Fibroblast of pulmonary artery (primary cell): ENCODE data around the gene LPP.

ENCODE experiments used
- DNase-seq: peaks from one replicate; pipeline ENCODE4 v3.0.0-alpha.2; 2010; ENCODE audit warnings: low read depth
- H3K4me3 ChIP-seq: replicated peaks from 2 replicates; pipeline ENCODE4 v1.5.1; 2011; ENCODE audit warnings: low read depth, mild to moderate bottlenecking, control low read depth, low read length, moderate library complexity
- TF ChIP-seq, protein P1 (sequence below): IDR thresholded peaks from 2 replicates; pipeline ENCODE4 v1.5.1; 2011; ENCODE audit warnings: mild to moderate bottlenecking, control low read depth, low read length, inconsistent platforms; ENCODE audit errors: missing control alignments

Gene LPP

DNA sequence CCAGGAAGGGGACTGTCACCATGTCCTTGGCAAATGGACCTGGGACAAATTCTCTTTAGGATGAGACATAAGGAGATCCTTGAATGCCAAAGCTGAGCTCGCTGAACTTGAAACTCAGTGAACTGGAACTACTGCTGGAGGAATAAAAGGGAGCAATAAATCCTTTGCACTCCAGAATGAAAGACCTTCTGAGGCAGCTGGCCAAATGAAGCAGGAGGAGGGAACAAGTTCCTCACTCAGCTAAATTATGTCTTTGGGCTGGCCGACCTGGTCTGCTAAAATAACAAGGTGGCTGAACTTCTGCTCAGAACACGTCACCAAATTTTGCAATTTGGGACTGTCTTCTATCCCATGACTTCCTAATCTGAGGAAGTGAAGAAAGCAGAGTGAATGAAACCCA lies 314.7 kb downstream of the LPP start:
- peak; percentile 49 for DNase-seq
- TF ChIP-seq, protein P1, sequence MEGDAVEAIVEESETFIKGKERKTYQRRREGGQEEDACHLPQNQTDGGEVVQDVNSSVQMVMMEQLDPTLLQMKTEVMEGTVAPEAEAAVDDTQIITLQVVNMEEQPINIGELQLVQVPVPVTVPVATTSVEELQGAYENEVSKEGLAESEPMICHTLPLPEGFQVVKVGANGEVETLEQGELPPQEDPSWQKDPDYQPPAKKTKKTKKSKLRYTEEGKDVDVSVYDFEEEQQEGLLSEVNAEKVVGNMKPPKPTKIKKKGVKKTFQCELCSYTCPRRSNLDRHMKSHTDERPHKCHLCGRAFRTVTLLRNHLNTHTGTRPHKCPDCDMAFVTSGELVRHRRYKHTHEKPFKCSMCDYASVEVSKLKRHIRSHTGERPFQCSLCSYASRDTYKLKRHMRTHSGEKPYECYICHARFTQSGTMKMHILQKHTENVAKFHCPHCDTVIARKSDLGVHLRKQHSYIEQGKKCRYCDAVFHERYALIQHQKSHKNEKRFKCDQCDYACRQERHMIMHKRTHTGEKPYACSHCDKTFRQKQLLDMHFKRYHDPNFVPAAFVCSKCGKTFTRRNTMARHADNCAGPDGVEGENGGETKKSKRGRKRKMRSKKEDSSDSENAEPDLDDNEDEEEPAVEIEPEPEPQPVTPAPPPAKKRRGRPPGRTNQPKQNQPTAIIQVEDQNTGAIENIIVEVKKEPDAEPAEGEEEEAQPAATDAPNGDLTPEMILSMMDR = no peak
- H3K4me3 ChIP-seq = no peak overlapping the region

DNA sequence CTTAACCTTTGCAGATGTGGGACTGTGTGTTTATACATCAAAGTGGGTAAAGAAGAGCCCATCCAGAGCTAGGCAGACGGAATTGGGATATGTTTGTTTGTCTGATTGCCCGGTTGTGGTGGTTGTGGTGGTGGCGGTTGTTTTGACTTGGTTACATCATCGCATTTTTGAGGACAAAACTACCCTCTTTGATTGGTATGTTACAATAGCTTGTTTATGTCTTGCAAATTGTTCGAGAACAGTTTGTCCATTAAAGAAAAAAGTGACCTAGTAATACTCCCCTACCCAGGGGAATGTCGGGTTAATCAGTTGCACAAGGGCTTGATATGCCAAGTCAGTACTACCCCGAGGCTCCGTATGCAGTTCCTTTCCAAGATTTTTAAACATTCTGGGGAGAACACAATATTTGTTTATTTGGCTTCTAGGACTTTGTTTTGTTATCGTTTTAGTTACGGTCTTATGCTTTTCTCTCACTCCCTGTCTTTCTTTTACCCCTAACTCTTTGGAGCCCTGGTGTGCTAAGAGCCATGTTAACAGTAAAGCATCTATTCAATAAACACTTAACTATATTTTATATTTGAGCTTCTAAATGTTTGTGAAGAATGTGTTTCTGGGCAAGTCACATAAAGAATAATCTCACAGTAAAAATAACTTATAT lies 315.4 kb downstream of the LPP start:
- no peak overlapping the region for H3K4me3 ChIP-seq
- TF ChIP-seq, protein P1 = no peak
- peak; percentile 52 for DNase-seq

DNA sequence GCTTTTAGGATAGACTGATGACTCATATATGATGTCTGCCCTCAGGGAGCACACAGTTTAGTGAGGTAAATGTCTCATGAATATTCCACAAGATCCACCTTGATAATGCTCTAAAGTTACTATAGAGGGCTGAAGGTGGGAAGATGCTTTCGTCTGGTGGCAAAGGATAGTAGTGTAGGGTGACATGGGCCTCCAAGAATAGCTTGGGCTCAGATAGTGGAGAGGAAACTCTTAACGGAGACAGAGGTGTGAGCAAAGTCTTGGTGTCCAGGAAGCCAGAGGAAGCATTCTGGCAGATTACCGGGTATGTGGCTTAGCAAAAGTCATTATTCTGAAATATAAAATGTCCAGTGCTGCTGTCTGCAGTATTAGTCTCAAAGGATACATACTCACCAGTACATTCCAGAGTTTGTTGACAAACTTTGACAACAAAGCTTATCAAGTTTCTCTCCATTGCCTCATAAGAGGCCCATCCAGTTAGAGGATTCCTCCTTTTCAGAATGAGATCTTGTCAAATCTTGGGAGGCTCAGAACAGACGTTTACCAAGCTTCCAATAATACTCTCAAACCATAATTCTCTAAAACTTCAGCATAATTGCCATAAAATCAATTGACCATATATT lies 316.7 kb downstream of the LPP start:
- H3K4me3 ChIP-seq = no peak overlapping the region
- DNase-seq = no peak
- TF ChIP-seq, protein P1 = no peak

DNA sequence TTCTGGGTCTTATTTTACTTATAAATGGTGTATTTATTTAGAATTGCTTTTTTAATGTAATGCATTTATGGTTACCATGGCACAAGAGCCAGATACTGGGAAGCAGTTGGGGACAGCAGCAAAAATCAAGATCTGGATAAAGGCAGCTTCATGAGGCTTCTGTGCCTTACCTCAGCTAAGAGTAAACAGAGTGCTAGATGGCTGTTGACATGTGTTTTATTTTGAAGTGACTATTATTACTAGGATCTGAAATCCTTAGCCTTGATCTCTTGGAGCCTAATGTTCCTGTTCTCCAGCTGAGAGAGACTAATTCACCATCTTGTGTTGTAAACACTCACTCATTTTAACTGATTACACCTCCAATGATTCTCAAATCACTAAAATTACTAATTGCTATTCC lies 317.8 kb downstream of the LPP start:
- no peak for DNase-seq
- TF ChIP-seq, protein P1 = no peak
- H3K4me3 ChIP-seq = no peak overlapping the region

DNA sequence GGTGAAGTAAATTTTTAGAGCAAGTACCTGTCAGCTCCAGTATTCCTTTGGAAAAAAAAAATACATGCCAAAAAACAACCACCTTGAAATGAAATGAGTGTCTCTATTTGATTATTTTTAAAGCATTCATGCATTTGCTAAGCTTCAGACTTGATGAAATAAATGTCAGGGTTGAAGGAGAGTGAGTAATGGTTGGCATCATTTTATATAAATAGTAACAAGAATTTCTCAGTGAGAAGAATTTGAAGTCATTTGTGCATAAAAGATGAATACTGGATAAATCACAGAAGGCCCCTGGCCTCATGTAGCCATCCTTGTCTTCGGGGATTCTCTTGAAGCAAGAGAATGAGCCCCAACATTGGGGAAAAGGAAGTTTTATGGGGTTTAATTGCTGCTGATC lies 318.4 kb downstream of the LPP start:
- DNase-seq = no peak
- TF ChIP-seq, protein P1 = no peak
- no peak overlapping the region for H3K4me3 ChIP-seq

DNA sequence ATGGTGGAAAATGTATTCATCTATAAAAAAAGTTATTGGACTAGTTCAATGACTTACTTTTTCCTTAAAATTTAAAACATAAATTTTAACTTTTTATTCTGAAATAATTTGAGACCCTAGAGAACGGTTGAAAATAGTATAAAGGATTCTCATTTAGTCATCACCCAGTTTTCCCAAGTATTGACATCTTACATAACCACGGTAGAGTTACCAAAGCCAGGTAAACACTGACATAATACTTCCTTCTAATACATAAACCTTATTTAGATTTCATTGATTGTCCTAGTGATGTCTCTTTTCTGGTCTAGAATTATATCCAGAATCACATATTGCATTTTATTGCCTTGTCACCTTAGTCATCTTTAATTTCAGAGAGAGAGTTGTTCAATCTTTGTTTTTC lies 319.1 kb downstream of the LPP start:
- TF ChIP-seq, protein P1 = no peak
- H3K4me3 ChIP-seq = no peak overlapping the region
- DNase-seq = no peak
